HG02610 (cell line): ENCODE measurements around the gene POLE4.

Experiments
- ATAC-seq: cut with Tn5 transposase; IDR thresholded peaks from one replicate; pipeline ENCODE4 v1.9.1; 2021; ENCODE audit warnings: mild to moderate bottlenecking, moderate library complexity; ENCODE audit not compliant: unreplicated experiment

POLE4 gene, protein sequence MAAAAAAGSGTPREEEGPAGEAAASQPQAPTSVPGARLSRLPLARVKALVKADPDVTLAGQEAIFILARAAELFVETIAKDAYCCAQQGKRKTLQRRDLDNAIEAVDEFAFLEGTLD

DNA sequence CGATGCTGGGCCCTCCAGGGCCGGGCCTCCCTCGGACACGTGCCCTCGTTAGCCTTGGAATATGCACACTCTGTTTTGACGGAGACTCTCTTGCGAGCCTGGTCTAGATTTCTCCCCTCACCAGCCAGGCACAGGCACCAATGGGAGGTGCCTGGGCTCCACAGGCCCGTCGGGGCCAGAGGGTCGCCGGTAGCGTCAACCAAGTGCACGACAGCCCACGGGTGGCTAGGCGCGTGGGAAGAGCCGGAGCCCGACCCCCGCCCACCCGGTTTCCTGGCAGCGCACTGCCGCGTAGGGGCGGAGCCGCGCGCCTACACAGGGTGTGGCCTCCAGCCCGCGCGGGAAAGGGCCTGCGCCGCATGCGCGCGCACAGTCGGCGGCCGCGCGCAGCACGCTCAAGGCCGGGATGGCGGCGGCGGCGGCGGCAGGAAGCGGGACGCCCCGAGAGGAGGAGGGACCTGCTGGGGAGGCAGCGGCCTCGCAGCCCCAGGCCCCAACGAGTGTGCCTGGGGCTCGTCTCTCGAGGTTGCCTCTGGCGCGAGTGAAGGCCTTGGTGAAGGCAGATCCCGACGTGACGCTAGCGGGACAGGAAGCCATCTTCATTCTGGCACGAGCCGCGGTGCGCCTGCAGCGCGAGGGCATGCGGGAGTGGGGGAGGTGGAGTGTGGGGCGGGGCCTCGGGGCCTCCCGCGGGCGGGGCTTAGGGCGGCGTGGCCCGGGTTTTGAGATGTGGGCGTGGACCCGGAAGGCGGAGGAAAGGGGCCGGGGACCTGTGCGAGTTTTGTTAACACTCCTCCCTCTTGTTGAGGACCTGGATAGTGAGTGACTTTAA lies at the start of gene POLE4:
Gene POLE4 (plus strand): TSS at position 370 of the 832 bp plus-strand sequence. CDS start 37 bp downstream, at position 407.
- ATAC-seq, result peak; percentile 93

DNA sequence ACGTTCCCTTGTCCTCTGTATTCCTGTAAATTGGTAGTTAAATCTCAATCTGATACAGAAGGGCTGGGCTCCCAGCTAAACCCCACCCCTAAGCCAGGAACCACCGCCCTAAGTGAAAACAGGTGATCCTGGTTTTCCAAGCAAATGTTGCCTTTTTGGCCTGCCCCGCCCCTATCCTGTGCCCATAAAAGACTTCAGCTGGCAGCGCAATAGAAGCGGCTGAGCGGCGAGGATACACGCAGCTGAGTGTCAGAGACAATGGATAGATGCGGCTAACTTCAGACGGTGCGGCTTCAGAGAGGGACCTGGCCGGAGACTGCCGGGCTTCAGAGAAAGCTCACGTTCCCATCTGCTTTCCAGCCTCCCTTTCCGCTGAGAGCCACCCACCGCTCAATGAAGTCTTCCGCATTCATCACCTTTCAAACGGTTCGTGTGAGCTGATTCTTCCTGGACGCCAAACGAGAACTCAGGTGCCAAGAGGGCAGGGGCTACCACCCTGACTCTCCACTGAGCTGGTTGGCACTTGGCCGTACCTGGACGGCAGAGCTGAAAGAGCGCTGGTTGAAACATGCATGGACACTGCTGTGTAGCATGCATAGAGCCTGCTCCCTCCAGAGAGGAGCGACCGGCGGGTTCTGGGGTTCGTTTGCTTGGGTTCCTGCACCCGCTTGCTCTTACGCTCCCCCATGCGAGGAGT lies 49.5 kb upstream of the POLE4 start:
- ATAC-seq, result no peak

DNA sequence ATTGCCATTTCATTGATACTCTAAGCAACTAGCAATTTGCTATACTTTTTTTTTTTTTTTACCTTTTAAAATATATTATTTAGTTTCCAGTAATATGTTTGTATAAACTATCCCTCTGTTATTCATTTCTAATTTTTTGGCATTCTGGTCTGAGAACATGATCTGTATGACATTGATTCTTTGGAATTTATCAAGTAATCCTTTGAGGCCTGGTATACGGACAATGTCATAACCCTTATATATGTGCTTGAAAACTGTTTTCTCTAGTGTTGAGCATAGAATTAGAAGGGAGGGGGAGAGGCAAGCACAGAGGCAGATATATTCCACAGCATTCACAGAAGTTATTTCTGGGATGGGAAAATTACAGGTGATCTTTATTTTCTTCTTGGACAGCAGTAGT lies 48.2 kb upstream of the POLE4 start:
- no peak for ATAC-seq

GRCh38 chr2:74911061-74911460 lies 47.4 kb upstream of the POLE4 start:
- no peak for ATAC-seq

GRCh38 chr2:74915743-74916142 lies 42.7 kb upstream of the POLE4 start:
- ATAC-seq, result peak; percentile 79

DNA sequence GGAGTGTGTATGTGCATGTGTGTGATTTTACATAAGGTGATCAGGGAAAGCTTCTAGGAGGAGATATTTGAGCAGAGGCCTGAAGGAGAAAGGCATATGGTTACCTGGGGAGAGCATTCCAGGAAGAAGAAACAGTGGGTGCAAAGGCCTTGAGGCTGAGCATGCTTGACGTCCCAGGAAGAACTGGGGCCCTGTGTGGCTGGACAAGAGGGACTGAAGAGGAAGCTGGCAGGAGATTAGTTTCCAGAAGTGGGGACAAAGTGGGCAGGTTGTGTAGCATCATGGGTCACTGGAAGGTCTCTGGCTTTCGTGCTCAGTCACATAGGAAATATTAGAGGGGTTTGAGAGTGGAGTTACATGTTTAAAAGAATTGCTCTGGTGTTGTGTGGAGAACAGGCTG lies 42.0 kb upstream of the POLE4 start:
- ATAC-seq, result no peak

DNA sequence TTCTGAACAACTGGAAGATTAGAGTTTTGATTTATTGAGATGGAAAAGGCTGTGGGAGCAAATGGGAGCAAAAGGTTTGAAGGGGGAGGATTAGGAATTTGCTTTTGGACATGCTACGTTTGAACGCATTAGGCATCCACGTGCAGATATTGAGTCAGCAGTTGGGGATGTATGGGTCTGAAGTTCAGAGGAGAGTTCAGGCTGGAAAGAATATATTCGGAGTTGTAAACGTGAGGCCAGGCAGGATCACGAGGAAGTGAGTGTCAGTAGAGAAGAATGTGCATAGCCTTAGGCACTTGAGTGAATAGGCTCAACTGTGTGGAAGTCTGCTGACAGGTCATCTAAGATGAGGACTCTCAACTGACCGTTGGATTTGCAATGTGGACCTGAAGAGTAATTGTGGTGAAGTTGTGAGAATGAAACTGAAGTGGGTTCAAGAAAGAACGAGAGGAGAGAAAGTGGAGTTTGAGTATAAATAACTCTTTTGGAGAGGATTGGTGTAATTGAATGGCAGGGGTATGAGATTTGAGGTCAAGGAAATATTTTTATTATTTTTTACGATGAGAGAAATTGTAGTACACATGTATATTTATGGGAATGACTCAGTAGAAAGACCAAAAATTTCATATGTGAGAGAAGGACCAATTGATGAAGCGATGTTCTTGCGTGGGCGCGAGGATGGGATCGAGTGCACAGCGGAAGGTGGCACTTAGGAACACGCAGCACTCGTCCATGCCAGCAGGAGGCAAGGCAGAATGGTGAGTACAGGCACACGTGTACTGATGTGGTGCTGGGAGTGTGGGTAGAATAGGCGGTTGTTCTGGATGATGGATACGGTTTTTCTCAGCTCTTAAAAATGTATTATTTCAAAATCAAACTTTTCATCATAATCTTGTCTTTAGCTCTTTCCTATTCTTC lies 40.5 kb upstream of the POLE4 start:
- no peak for ATAC-seq

- no peak for ATAC-seq
Observed at GRCh38 chr2:74919827-74920226, 38.6 kb upstream of the POLE4 start.

DNA sequence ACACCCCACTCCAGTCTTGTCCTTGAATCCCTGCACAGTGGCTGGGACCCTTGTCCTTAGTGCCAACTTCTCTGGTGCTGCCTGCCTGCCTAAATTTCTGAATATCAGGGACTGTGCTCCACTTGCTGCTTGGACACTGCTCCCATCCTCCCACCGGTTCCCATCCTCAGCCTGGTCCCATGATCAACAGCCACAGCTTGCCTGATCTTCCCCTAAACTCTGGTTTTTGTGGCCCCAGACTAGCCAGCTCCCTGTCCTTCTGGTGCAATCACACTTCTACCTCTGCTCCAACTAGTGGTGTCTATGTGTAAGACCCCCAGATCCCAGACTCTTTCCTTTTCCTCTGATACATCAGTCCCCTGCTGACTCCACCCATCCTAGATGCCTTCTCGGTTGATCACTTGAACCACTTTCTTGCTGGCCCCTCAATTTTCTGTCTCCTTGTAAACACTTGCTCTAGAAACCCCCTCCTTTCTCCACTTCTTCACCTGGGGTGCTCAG lies 37.2 kb upstream of the POLE4 start:
- ATAC-seq, result no peak

- no peak for ATAC-seq
Observed at GRCh38 chr2:74922592-74923227, 35.7 kb upstream of the POLE4 start.

DNA sequence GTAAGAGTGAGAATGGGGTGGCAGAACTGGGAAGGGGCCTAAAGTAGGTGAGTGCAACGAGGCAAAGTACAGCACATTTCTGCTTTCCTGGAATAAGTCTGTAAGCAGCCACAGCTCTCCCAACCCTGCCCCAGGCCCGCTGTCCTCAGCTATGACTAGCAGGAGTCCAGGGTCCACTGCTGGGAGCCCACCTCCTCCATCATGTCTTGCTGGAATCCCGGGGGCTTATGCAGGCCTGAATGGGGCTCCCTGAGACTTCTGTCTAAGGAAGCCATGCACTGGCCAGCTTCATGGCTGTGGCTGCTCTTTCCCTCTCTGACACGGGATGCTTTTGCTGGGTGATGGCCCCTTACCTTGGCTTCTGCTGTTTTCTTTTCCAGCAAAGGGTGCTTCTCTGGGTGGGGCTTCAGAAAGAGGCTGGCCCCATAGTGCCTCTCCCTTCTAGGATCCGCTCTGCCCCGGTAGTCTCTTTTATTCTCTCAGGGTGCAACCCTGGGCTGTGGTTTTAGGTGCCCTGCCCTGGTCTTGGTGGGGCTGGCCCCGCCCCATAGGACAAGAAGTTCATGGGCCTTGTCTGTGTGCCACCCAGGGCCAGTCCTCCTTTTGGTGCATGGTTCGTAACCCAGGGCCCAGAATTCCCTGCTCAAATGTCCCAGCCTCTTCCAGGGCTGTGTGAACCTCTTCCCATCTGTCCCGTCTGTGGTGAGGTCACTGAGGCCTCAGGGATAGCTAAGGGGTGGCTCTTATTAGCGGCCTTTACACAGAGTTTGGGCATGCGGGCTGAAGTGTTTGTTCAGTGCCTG lies 33.8 kb upstream of the POLE4 start:
- no peak for ATAC-seq

DNA sequence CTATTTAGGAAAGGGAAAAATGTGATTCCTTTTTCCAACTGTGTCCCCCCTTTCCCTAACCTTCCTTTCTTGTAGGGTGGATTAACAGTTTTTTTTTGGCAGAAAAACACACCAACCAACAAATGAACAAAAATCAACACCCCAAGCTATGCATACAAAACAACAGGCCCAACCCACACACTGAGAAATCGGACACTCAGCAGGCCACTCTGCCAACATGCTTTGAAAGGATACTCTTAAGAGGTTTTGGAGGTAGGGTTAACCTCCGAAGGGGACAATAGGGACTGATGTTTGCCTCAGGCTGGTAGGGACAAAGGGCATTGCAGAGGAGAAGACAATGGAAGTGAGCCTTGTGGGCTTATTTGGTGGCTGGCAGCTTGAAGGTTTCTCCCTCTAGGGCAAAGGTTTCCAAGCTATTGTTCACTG lies 33.1 kb upstream of the POLE4 start:
- no peak for ATAC-seq

GRCh38 chr2:74927621-74928020 lies 30.8 kb upstream of the POLE4 start:
- no peak for ATAC-seq

DNA sequence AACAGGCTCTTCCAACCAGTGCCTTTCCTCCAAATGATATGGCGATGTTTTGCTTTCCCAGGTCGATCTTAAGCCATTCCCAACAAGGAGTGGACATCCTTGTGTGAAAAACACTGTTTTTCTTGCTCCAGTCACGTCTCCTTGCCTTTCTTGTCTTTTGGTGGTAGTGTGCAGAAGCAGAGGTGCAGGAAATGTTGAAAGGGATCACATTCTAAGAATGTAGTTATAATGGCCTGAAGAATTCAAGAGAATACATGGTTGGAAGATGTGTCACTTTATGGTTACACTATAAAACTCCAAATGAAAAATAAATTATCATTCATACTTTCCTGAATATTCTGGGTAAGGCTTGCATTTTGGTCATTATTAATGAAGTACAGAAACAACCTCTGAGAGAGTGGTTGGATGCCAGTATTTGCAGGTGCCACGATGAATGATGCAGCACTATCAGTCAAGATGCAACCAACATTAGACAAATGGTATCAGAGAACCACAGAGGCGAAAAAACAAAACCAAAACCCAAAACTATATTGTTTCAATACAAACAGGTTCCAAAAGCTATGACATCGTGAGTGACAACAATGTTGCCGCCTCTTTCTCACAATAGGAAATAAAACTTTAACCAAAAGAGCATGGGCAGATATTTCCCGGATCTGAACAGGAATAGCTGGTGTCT lies 27.5 kb upstream of the POLE4 start:
- ATAC-seq, result no peak

DNA sequence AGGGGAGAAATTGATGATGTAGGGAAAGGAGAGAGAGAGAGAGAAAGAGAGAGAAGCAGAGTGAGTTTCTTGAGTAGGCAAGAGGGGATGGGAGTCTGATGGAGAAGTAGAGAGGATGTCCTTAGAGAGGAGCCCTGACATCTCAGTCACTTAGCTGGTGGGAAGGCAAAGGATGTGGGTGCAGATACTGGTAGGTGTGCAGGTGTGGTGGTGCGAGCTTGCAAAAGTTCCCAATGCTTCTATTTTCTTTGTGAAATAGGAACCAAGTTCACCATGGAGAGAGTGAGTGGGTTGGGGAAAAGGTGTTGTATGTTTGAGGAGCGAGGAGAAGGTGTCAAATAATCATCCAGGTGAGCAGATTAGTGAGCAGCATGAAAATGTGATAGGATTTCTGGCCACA lies 26.5 kb upstream of the POLE4 start:
- no peak for ATAC-seq

DNA sequence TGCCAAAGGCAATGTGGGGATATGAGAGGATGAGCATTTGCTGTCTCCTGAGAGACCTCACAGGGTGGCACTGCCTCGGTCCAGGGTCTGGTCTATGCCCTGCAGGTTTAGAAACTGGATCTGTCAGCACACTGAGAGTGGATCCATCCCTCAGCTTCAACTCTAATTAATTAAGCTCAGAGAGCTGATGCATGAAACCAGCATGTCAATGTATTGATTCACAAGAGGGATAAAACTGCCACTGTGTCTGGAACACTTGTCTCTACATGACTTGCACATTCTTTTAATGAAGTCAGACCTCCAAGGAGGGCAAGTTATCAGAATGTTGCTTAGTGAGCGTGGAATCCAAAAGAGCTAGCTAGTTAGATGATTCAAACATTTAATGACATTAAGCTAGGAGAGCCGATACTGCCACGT lies 22.5 kb upstream of the POLE4 start:
- no peak for ATAC-seq

- no peak for ATAC-seq
Observed at GRCh38 chr2:74937221-74937880, 21.1 kb upstream of the POLE4 start.

DNA sequence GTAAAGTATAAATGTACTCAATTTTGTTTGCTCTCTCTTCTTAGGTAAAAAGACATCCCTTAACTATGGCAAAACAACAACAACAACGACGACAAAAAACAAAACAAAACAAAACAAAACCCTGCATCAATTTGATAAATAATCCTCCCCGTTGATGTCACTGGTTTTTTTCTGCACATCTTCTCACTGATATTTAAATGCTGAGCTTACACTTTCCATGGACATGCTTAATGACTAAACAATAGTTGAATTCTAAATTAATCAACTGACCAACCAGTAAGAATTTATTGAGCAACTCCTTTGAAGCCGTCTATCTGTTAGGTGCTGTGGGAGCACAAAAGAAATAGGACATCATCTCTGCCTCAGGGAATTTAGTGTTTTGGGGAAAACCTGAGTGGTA lies 20.2 kb upstream of the POLE4 start:
- ATAC-seq, result no peak
